Retina (tissue), 1 donor: ENCODE measurements around the gene GRM4.

Source experiments
- DNase-seq: peaks from one replicate; pipeline ENCODE4 v3.0.0-alpha.2; 2016

GRM4 gene

GRCh38 chr6:34039943-34040342, 105.9 kb downstream of the GRM4 start:
- no peak for DNase-seq

GRCh38 chr6:34037151-34037550, 108.7 kb downstream of the GRM4 start:
- no peak for DNase-seq

GRCh38 chr6:34036357-34037069, 109.4 kb downstream of the GRM4 start:
- no peak for DNase-seq

- DNase-seq, result no peak
Observed at GRCh38 chr6:34035704-34036356, 110.1 kb downstream of the GRM4 start.

GRCh38 chr6:34035161-34035560, 110.7 kb downstream of the GRM4 start:
- no peak for DNase-seq

GRCh38 chr6:34032856-34033255, 113.0 kb downstream of the GRM4 start:
- DNase-seq, result no peak

- peak; percentile 62 for DNase-seq
Observed at GRCh38 chr6:34031625-34032383, 114.1 kb downstream of the GRM4 start.

- DNase-seq, result no peak
Observed at GRCh38 chr6:34030831-34031624, 114.9 kb downstream of the GRM4 start.

GRCh38 chr6:34029489-34030280, 116.2 kb downstream of the GRM4 start:
- no peak for DNase-seq

GRCh38 chr6:34028691-34029360, 117.1 kb downstream of the GRM4 start:
- no peak for DNase-seq

- no peak for DNase-seq
Observed at GRCh38 chr6:34027939-34028441, 117.9 kb downstream of the GRM4 start.

GRCh38 chr6:34027445-34027936, 118.4 kb downstream of the GRM4 start:
- peak; percentile 61 for DNase-seq

GRCh38 chr6:34025861-34026260, 120.0 kb downstream of the GRM4 start:
- DNase-seq, result peak; percentile 38

GRCh38 chr6:34025112-34025807, 120.6 kb downstream of the GRM4 start:
- peak; percentile 16 for DNase-seq

GRCh38 chr6:34022873-34023255, 123.0 kb downstream of the GRM4 start:
- no peak for DNase-seq

- no peak for DNase-seq
Observed at GRCh38 chr6:34022250-34022872, 123.5 kb downstream of the GRM4 start.

- DNase-seq, result no peak
Observed at GRCh38 chr6:34021554-34022190, 124.2 kb downstream of the GRM4 start.

- DNase-seq, result no peak
Observed at GRCh38 chr6:34020807-34021553, 124.9 kb downstream of the GRM4 start.

GRCh38 chr6:34020278-34020677, 125.6 kb downstream of the GRM4 start:
- no peak for DNase-seq
